ENCODE measurements around the gene TIAM2.

GRCh38 chr6:155193526-155193925 lies 198.4 kb downstream of the TIAM2 start:
- TF ChIP-seq CTCF (IDR thresholded peaks at IDR 0.05) (no peak), POLR2A (IDR thresholded peaks at IDR 0.05) (no peak)

Data from ovary (tissue), 3 donors.